K562 (cell line): Measurements from ENCODE around the gene KLHL29. TPM values are rescaled to one million over a fixed set of nuclear protein-coding genes. Genes with fewer than 3 reads are reported as not detected.
A peak's percentile ranks its signal among the peaks of the same experiment; 100 is the strongest.

Experiments used
- CBFA2T2 ChIP-seq: fragments of 450-650 bp; conservative IDR thresholded peaks from 2 replicates; pipeline ENCODE4 v1.6.1; 2017; ENCODE audit warnings: mild to moderate bottlenecking
- ELF1 ChIP-seq: fragments of 200-800 bp; sonication (Bioruptor generic); IDR thresholded peaks from 2 replicates; pipeline ENCODE4 v1.6.1; 2016; ENCODE audit warnings: missing genetic modification characterization, missing compliant biosample characterization
- FOXJ2 ChIP-seq: fragments of 200-800 bp; sonication (Bioruptor generic); IDR thresholded peaks from 2 replicates; pipeline ENCODE4 v1.6.1; 2016; ENCODE audit warnings: missing genetic modification characterization, missing compliant biosample characterization
- NONO ChIP-seq, 2 experiments: fragments of 200-400 bp in 1 of 2; fragments of 450-650 bp in 1 of 2; formaldehyde crosslinking in 1 of 2; IDR thresholded peaks; 2 replicates each; pipeline ENCODE4 v1.6.1; 2017; ENCODE audit warnings: low read depth in 2 of 2, mild to moderate bottlenecking in 2 of 2, moderate library complexity in 2 of 2, low read length in 1 of 2
- NR2C2 ChIP-seq, 2 experiments: fragments of 200-800 bp in 1 of 2; sonication (Bioruptor generic) in 1 of 2; sonication (generic) in 1 of 2; formaldehyde crosslinking in 1 of 2; IDR thresholded peaks; 2 replicates each; pipeline versions ENCODE4 v1.6.1 to v1.8.0; 2016 to 2022; ENCODE audit warnings: mild to moderate bottlenecking in 1 of 2, missing compliant biosample characterization in 1 of 2, missing genetic modification characterization in 1 of 2, missing genetic modification reagents in 1 of 2
- TCF3 ChIP-seq: sonication (generic); formaldehyde crosslinking; IDR thresholded peaks from 2 replicates; pipeline ENCODE4 v1.4.0; 2020; ENCODE audit warnings: mild to moderate bottlenecking, missing genetic modification reagents
- polyA plus RNA-seq, 8 experiments: library from polyadenylated mRNA; depleted of rRNA in 4 of 8; stranded (reverse) in 5 of 8; unstranded in 3 of 8; fragments of >200 nt; fragmentation: Nextera tagmentation in 2 of 8; fragmentation: Illumina TruSeq in 1 of 8; extraction: Ambion mirVana in 2 of 8; extraction: Trizol in 1 of 8; gene quantifications; 2 replicates each; pipeline versions ENCODE4 v1.2.1 to v1.2.3, GENCODE V29; 2011 to 2014; ENCODE audit warnings: inconsistent platforms in 1 of 8, missing spikeins in 1 of 8
- total RNA-seq, 7 experiments: library from RNA; depleted of rRNA in 6 of 7; stranded (reverse); fragments of >200 nt in 6 of 7; fragmentation: Illumina TruSeq in 2 of 7; extraction: Trizol in 2 of 7; gene quantifications; 2 replicates each; pipeline versions ENCODE4 v1.2.1 to v1.2.3, GENCODE V29; 2011 to 2021; ENCODE audit warnings: low replicate concordance in 1 of 7
- TF ChIP-seq, protein P1 (sequence below), 2 experiments: IDR thresholded peaks in 1 of 2; conservative IDR thresholded peaks in 1 of 2; 2 replicates each; pipeline ENCODE4 v1.6.1; 2016; ENCODE audit warnings: low read depth in 2 of 2, mild to moderate bottlenecking in 1 of 2, missing compliant biosample characterization in 1 of 2, missing genetic modification characterization in 1 of 2, moderate library complexity in 1 of 2
- TF ChIP-seq, protein P2 (sequence below): sonication (generic); formaldehyde crosslinking; IDR thresholded peaks from 2 replicates; pipeline ENCODE4 v1.8.0; 2022; ENCODE audit warnings: missing genetic modification reagents, mild to moderate bottlenecking, moderate library complexity, borderline replicate concordance
- TF ChIP-seq, protein P3 (sequence below), 2 experiments: fragments of 450-650 bp; IDR thresholded peaks; 2 replicates each; pipeline ENCODE4 v1.6.1; 2018; ENCODE audit warnings: mild to moderate bottlenecking in 2 of 2, low read depth in 1 of 2; ENCODE audit not compliant: partially characterized antibody in 2 of 2
- TF ChIP-seq, protein P4 (sequence below): fragments of 250-450 bp; sonication (Bioruptor Pico); IDR thresholded peaks from 2 replicates; pipeline ENCODE4 v1.4.0; 2020

The KLHL29 gene
- total and polyA plus RNA-seq, 9 of the 15 experiments (the other 6 are each of a cell fraction or from before 2014, with no cell fraction given): 0.03 to 0.31 (median 0.08) TPM; not detected in 1

DNA sequence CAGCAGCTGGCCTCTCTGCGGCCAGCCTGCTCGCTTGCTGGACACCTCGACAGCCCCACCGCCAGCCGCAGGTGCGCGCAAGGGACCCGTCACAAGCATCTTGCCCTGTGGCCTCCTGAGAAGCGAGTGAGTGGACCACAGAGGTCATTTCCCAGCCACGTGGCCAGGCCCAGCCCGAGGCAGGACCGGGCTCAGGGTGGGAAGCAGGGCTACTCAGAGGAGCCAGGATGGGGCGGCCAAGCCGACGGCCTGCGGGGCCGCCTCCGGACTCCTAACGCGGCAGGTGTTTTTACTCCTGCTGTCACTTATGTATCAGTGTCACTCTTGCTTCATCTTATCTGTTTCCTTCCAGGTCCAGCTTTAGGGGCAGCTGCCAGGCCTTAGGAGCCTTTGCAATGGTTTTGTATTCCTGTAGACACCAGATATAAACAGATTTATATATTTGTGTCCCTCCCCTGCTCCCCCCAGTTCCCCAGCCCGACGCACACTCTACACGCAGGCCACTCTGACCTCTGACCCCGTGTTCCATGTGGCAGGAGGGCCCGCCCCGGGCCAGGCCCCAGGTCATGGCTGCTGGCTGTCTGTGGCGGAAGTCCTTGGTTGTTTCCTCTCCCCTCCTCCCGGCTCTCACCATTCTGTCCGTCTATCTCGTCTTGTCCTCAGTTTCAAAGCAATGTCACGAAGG is 305.6 kb downstream of the KLHL29 start (continued):
- TF ChIP-seq NR2C2 (CRISPR knock-in tag; IDR thresholded peaks at IDR 0.05) (peak; percentile 71; the same call in 1 of the 2 replicates), NR2C2 (tag; IDR thresholded peaks at IDR 0.05) (peak; percentile 55; the same call in 1 of the 2 replicates), FOXJ2 (tag) (no peak), ELF1 (tag) (no peak), NONO (IDR thresholded peaks at IDR 0.05; ENCODE audit: low read depth in 2 of 2, low read length in 1 of 2) (no peak), TCF3 (CRISPR knock-in tag) (peak; percentile 57), CBFA2T2 (peak; percentile 57)
- TF ChIP-seq, protein P1, sequence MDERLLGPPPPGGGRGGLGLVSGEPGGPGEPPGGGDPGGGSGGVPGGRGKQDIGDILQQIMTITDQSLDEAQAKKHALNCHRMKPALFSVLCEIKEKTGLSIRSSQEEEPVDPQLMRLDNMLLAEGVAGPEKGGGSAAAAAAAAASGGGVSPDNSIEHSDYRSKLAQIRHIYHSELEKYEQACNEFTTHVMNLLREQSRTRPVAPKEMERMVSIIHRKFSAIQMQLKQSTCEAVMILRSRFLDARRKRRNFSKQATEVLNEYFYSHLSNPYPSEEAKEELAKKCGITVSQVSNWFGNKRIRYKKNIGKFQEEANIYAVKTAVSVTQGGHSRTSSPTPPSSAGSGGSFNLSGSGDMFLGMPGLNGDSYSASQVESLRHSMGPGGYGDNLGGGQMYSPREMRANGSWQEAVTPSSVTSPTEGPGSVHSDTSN (CRISPR knock-in tag; IDR thresholded peaks at IDR 0.05; ENCODE audit: low read depth): no peak
- TF ChIP-seq, protein P1 (tag; conservative IDR thresholded peaks at IDR 0.05; ENCODE audit: low read depth): no peak
- TF ChIP-seq, protein P2, sequence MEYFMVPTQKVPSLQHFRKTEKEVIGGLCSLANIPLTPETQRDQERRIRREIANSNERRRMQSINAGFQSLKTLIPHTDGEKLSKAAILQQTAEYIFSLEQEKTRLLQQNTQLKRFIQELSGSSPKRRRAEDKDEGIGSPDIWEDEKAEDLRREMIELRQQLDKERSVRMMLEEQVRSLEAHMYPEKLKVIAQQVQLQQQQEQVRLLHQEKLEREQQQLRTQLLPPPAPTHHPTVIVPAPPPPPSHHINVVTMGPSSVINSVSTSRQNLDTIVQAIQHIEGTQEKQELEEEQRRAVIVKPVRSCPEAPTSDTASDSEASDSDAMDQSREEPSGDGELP (CRISPR knock-in tag): peak; percentile 27; the same call in 1 of the 2 replicates
- TF ChIP-seq, protein P3, sequence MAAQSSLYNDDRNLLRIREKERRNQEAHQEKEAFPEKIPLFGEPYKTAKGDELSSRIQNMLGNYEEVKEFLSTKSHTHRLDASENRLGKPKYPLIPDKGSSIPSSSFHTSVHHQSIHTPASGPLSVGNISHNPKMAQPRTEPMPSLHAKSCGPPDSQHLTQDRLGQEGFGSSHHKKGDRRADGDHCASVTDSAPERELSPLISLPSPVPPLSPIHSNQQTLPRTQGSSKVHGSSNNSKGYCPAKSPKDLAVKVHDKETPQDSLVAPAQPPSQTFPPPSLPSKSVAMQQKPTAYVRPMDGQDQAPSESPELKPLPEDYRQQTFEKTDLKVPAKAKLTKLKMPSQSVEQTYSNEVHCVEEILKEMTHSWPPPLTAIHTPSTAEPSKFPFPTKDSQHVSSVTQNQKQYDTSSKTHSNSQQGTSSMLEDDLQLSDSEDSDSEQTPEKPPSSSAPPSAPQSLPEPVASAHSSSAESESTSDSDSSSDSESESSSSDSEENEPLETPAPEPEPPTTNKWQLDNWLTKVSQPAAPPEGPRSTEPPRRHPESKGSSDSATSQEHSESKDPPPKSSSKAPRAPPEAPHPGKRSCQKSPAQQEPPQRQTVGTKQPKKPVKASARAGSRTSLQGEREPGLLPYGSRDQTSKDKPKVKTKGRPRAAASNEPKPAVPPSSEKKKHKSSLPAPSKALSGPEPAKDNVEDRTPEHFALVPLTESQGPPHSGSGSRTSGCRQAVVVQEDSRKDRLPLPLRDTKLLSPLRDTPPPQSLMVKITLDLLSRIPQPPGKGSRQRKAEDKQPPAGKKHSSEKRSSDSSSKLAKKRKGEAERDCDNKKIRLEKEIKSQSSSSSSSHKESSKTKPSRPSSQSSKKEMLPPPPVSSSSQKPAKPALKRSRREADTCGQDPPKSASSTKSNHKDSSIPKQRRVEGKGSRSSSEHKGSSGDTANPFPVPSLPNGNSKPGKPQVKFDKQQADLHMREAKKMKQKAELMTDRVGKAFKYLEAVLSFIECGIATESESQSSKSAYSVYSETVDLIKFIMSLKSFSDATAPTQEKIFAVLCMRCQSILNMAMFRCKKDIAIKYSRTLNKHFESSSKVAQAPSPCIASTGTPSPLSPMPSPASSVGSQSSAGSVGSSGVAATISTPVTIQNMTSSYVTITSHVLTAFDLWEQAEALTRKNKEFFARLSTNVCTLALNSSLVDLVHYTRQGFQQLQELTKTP (IDR thresholded peaks at IDR 0.05; ENCODE audit: low read depth in 1 of 2, partially characterized antibody in 2 of 2): no peak
- TF ChIP-seq, protein P4, sequence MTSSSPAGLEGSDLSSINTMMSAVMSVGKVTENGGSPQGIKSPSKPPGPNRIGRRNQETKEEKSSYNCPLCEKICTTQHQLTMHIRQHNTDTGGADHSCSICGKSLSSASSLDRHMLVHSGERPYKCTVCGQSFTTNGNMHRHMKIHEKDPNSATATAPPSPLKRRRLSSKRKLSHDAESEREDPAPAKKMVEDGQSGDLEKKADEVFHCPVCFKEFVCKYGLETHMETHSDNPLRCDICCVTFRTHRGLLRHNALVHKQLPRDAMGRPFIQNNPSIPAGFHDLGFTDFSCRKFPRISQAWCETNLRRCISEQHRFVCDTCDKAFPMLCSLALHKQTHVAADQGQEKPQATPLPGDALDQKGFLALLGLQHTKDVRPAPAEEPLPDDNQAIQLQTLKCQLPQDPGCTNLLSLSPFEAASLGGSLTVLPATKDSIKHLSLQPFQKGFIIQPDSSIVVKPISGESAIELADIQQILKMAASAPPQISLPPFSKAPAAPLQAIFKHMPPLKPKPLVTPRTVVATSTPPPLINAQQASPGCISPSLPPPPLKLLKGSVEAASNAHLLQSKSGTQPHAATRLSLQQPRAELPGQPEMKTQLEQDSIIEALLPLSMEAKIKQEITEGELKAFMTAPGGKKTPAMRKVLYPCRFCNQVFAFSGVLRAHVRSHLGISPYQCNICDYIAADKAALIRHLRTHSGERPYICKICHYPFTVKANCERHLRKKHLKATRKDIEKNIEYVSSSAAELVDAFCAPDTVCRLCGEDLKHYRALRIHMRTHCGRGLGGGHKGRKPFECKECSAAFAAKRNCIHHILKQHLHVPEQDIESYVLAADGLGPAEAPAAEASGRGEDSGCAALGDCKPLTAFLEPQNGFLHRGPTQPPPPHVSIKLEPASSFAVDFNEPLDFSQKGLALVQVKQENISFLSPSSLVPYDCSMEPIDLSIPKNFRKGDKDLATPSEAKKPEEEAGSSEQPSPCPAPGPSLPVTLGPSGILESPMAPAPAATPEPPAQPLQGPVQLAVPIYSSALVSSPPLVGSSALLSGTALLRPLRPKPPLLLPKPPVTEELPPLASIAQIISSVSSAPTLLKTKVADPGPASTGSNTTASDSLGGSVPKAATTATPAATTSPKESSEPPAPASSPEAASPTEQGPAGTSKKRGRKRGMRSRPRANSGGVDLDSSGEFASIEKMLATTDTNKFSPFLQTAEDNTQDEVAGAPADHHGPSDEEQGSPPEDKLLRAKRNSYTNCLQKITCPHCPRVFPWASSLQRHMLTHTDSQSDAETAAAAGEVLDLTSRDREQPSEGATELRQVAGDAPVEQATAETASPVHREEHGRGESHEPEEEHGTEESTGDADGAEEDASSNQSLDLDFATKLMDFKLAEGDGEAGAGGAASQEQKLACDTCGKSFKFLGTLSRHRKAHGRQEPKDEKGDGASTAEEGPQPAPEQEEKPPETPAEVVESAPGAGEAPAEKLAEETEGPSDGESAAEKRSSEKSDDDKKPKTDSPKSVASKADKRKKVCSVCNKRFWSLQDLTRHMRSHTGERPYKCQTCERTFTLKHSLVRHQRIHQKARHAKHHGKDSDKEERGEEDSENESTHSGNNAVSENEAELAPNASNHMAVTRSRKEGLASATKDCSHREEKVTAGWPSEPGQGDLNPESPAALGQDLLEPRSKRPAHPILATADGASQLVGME (CRISPR knock-in tag): no peak
